OCI-LY7 (cell line): ENCODE measurements around the gene DTNB.

Experiments used
- CTCF ChIP-seq: fragments of 200-600 bp; sonication (generic); conservative IDR thresholded peaks from 2 replicates; pipeline ENCODE4 v1.5.1; 2014; ENCODE audit warnings: mild to moderate bottlenecking, antibody characterized with exemption, low read length, moderate library complexity, mixed read lengths
- EZH2phosphoT487 ChIP-seq: fragments of 200-600 bp; sonication (generic); IDR thresholded peaks from 2 replicates; pipeline ENCODE4 v1.6.1; 2018; ENCODE audit warnings: low read depth, borderline replicate concordance, mild to moderate bottlenecking, mixed run types, antibody characterized with exemption, low read length, moderate library complexity, mixed read lengths

GRCh38 chr2:25337891-25338290, 335.5 kb downstream of the DTNB start:
- TF ChIP-seq CTCF (no peak), EZH2phosphoT487 (no peak)
